Lower leg skin (tissue), 3 donors: ENCODE results near the gene NT5C1B.

ENCODE experiments used
- POLR2A ChIP-seq, 2 donors: fragments of 450-650 bp; IDR thresholded peaks; one replicate each; pipeline ENCODE4 v1.6.1; 2016 to 2017; ENCODE audit warnings: antibody characterized with exemption in 2 of 2, mild to moderate bottlenecking in 1 of 2, moderate library complexity in 1 of 2
- TF ChIP-seq, protein P1 (sequence below), 3 donors: fragments of 450-650 bp; IDR thresholded peaks; one replicate each; pipeline ENCODE4 v1.5.1; 2016; ENCODE audit warnings: antibody characterized with exemption in 3 of 3, mild to moderate bottlenecking in 3 of 3, moderate library complexity in 2 of 3

DNA sequence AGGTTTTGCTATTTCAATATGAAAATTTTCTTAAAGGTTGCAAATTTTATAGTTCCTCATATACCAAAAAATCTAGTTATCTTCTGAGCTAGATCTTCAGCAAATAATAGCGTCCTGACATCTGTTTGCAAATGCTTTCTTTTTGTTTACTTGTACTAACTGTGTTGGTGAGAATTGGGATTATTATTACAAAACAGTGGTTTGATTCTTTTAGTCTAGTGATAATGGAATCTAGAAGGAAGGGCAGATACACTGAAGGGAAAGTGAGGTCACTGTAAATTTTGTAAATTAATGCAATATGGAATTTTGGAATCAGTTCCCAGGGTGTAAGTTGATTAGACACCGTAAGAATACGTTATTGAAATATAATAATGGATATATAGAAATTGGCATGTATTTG is 36.2 kb upstream of the NT5C1B start:
- TF ChIP-seq, protein P1, sequence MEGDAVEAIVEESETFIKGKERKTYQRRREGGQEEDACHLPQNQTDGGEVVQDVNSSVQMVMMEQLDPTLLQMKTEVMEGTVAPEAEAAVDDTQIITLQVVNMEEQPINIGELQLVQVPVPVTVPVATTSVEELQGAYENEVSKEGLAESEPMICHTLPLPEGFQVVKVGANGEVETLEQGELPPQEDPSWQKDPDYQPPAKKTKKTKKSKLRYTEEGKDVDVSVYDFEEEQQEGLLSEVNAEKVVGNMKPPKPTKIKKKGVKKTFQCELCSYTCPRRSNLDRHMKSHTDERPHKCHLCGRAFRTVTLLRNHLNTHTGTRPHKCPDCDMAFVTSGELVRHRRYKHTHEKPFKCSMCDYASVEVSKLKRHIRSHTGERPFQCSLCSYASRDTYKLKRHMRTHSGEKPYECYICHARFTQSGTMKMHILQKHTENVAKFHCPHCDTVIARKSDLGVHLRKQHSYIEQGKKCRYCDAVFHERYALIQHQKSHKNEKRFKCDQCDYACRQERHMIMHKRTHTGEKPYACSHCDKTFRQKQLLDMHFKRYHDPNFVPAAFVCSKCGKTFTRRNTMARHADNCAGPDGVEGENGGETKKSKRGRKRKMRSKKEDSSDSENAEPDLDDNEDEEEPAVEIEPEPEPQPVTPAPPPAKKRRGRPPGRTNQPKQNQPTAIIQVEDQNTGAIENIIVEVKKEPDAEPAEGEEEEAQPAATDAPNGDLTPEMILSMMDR (IDR thresholded peaks at IDR 0.05): no peak
- no peak for TF ChIP-seq POLR2A (IDR thresholded peaks at IDR 0.05)
